Stomach (tissue), 4 donors: ENCODE data around the gene RTN4RL1.

Source experiments
- CTCF ChIP-seq, 7 experiments: fragments of 450-650 bp in 4 of 7; fragments of 200-600 bp in 3 of 7; sonication (generic) in 3 of 7; IDR thresholded peaks; one replicate each; pipeline ENCODE4 v1.5.1; 2016 to 2019; ENCODE audit warnings: antibody characterized with exemption in 7 of 7, control low read depth in 2 of 7, mild to moderate bottlenecking in 1 of 7
- EP300 ChIP-seq: sonication (generic); formaldehyde crosslinking; IDR thresholded peaks from one replicate; pipeline ENCODE4 v1.6.1; 2017; ENCODE audit warnings: antibody characterized with exemption
- POLR2A ChIP-seq, 4 donors: fragments of 450-650 bp; IDR thresholded peaks; one replicate each; pipeline ENCODE4 v1.6.1; 2016; ENCODE audit warnings: antibody characterized with exemption in 4 of 4, control low read depth in 2 of 4, mild to moderate bottlenecking in 1 of 4, moderate library complexity in 1 of 4
- POLR2AphosphoS5 ChIP-seq, 3 donors: sonication (generic); formaldehyde crosslinking; IDR thresholded peaks; one replicate each; pipeline ENCODE4 v1.6.1; 2016; ENCODE audit warnings: antibody characterized with exemption in 3 of 3

DNA sequence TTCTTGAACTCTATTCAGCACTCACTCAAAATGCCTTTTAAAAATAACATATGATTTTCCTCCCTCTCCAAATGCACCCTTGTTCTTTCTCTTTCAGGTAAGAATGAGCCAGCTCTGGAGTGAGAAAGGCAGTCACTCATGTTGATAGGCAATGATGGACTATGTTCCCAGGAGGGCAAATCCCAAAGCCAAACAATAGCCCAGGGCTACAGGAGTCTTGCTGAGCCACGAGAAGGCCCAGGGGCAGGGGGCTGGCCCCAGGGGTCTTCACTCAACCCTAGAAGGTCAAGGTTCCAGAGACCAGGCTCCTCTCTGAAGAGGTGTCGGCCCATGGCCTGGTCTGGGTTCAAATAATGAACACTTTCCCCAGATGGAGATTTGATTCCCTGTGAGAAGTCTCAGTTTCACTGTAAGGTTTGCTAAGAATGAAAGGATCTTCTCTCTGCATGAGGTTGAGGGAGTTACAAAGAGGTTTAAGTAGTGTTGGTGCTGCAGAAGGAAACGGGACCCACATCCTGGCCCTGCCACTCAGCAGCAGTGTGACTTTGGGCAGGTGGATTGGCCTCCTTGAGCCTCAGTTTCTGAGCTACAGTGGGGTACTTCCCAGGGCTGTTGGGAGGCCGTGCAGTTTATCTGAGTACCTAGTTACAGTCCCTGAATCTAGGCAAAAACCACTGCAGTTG is 49.0 kb downstream of the RTN4RL1 start:
- TF ChIP-seq CTCF (IDR thresholded peaks at IDR 0.05): no peak
- no peak for TF ChIP-seq POLR2A (IDR thresholded peaks at IDR 0.05)
- TF ChIP-seq EP300: no peak
- TF ChIP-seq POLR2AphosphoS5 (IDR thresholded peaks at IDR 0.05): no peak
